ENCODE measurements around the gene IGSF9B.

DNA sequence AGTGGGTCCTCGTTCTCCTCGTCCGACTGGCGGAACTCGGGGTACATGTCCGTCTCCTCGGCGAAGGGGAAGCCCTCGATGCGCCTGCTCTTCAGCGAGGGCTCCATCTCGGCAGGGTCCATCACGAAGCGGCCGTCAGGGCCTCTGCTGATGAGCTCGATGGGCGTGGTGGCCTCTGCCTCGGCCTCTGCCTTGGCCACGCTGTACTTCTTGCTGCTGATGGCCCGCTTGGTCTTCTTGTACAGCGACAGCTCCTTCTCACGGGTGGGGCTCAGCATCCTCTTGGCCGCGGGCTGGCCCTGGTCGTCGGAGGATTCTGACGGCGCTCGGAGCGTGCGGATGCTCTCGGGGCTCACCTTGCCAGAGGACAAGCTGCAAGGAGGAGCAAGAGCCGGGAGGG lies 35.7 kb downstream of the IGSF9B start:
- TF ChIP-seq, protein P1, sequence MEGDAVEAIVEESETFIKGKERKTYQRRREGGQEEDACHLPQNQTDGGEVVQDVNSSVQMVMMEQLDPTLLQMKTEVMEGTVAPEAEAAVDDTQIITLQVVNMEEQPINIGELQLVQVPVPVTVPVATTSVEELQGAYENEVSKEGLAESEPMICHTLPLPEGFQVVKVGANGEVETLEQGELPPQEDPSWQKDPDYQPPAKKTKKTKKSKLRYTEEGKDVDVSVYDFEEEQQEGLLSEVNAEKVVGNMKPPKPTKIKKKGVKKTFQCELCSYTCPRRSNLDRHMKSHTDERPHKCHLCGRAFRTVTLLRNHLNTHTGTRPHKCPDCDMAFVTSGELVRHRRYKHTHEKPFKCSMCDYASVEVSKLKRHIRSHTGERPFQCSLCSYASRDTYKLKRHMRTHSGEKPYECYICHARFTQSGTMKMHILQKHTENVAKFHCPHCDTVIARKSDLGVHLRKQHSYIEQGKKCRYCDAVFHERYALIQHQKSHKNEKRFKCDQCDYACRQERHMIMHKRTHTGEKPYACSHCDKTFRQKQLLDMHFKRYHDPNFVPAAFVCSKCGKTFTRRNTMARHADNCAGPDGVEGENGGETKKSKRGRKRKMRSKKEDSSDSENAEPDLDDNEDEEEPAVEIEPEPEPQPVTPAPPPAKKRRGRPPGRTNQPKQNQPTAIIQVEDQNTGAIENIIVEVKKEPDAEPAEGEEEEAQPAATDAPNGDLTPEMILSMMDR (IDR thresholded peaks at IDR 0.05) = no peak
- TF ChIP-seq POLR2A (IDR thresholded peaks at IDR 0.05) (no peak), EP300 (IDR thresholded peaks at IDR 0.05) (no peak)
